ENCODE results near the gene TPSB2.

Gene TPSB2

GRCh38 chr16:1220098-1220728 is 9.8 kb downstream of the TPSB2 start:
- DNase-seq (ENCODE audit: low read depth in 2 of 2) = no peak

- no peak for DNase-seq (ENCODE audit: low read depth in 2 of 2)
These were observed 10.9 kb downstream of the TPSB2 start for GRCh38 chr16:1218930-1219611.

GRCh38 chr16:1218061-1218929 is 11.7 kb downstream of the TPSB2 start:
- DNase-seq (ENCODE audit: low read depth in 2 of 2) = no peak

GRCh38 chr16:1217526-1217925 is 12.5 kb downstream of the TPSB2 start:
- DNase-seq (ENCODE audit: low read depth in 2 of 2) = no peak

GRCh38 chr16:1216681-1217400 is 13.1 kb downstream of the TPSB2 start:
- DNase-seq (ENCODE audit: low read depth in 2 of 2) = no peak

- no peak for DNase-seq (ENCODE audit: low read depth in 2 of 2)
These were observed 13.7 kb downstream of the TPSB2 start for GRCh38 chr16:1216296-1216619.

GRCh38 chr16:1215574-1216295 is 14.2 kb downstream of the TPSB2 start:
- DNase-seq (ENCODE audit: low read depth in 2 of 2) = no peak

- no peak for DNase-seq (ENCODE audit: low read depth in 2 of 2)
These were observed 15.3 kb downstream of the TPSB2 start for GRCh38 chr16:1214719-1215118.

- DNase-seq (ENCODE audit: low read depth in 2 of 2) = no peak
These were observed 16.1 kb downstream of the TPSB2 start for GRCh38 chr16:1213796-1214372.

GRCh38 chr16:1213231-1213630 is 16.8 kb downstream of the TPSB2 start:
- DNase-seq (ENCODE audit: low read depth in 2 of 2) = no peak

- DNase-seq (ENCODE audit: low read depth in 2 of 2) = no peak
These were observed 17.3 kb downstream of the TPSB2 start for GRCh38 chr16:1212616-1213194.

- DNase-seq (ENCODE audit: low read depth in 2 of 2) = no peak
These were observed 18.3 kb downstream of the TPSB2 start for GRCh38 chr16:1211451-1212268.

- no peak for DNase-seq (ENCODE audit: low read depth in 2 of 2)
These were observed 19.5 kb downstream of the TPSB2 start for GRCh38 chr16:1210461-1210860.

- no peak for DNase-seq (ENCODE audit: low read depth in 2 of 2)
These were observed 20.9 kb downstream of the TPSB2 start for GRCh38 chr16:1209081-1209480.

- no peak for DNase-seq (ENCODE audit: low read depth in 2 of 2)
These were observed 21.6 kb downstream of the TPSB2 start for GRCh38 chr16:1208239-1208830.

GRCh38 chr16:1206786-1207185 is 23.2 kb downstream of the TPSB2 start:
- no peak for DNase-seq (ENCODE audit: low read depth in 2 of 2)

GRCh38 chr16:1206326-1206725 is 23.7 kb downstream of the TPSB2 start:
- no peak for DNase-seq (ENCODE audit: low read depth in 2 of 2)

- no peak for DNase-seq (ENCODE audit: low read depth in 2 of 2)
These were observed 25.1 kb downstream of the TPSB2 start for GRCh38 chr16:1204933-1205332.

- DNase-seq (ENCODE audit: low read depth in 2 of 2) = no peak
These were observed 27.7 kb downstream of the TPSB2 start for GRCh38 chr16:1202274-1202673.

- no peak for DNase-seq (ENCODE audit: low read depth in 2 of 2)
These were observed 28.5 kb downstream of the TPSB2 start for GRCh38 chr16:1201444-1201843.

Measured in stimulated activated CD4-positive, alpha-beta T cell treated with anti-CD3 and anti-CD28 coated beads, Interleukin-1b, Interleukin-23, amount 100 ng/mL, for 4 hours (primary cell).